ENCODE results near the gene GRIFIN. TPM values are rescaled to one million over a fixed set of nuclear protein-coding genes. Genes with fewer than 3 reads are reported as not detected.

The GRIFIN gene
- total RNA-seq, 1 experiment from 2014 or later, result not detected

DNA sequence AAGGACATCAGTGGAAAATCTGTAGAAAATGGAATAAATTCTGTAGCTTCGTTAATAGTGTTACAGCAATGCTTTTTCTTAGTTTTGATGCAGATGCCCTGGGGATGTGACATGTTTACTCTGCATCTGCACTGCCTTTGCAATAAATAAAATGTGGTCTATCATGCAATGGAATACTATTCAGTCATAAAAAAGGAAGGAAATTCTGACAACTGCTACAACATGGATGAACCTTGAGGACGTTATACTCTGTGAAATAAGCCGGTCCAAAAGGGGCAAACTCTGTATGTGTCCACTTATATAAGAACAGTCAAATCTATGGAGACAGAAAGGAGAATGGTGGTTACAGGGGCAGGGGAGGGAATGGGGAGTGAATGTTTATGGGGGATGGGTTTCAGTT, 13.5 kb downstream of the GRIFIN start:
- CTCF ChIA-PET, result no interaction called here

DNA sequence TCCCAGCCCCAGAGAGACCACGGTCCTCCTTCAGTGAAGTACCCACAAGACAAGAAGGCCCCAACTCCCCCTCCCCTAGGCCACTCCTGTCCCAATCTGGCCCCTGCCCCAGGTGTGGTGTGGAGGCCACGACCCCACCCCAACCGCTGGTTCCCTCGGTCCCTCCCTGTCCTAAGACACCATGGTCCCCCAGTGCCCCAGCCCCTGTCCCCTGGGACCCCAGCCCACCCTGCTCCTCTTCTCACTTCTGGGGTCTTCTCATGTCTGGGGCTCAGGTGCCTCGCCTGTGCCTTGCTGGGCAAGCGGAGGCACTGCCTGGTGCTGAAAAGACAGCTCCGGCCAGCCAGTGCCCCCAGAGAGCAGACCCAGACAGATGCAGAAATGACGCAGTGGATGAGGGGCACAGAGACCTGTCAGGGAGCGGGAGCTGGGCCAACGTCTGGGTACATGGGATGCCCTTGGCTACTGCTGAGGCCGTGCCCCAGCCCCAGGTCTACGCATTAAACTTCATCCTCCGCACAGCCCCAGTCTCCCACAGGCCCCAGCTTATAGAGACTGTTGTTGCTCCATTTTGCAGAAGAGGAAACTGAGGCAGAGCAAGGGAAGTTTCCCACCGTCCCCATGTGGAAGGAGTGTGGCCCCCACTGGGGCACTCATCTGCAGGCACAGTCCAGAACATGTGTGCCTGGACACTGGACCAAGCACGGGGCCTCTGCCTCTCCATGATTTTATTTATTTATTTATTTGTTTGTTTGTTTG, 14.8 kb downstream of the GRIFIN start:
- intact Hi-C loops (cut with micrococcal nuclease), result no loop called here
- BruUV-seq (replicated peaks), result no TSS peak
- Histone ChIP-seq H3K4me2 (ENCODE audit: low read length) (no peak overlapping the region), H3K36me3 (ENCODE audit: low read depth, low read length) (no peaks in the 10 kb centered on the region), H2AFZ (ENCODE audit: low read length) (no peak overlapping the region), H4K20me1 (ENCODE audit: low read length) (no peaks in the 10 kb centered on the region), H3K27ac (ENCODE audit: low read length) (no peak overlapping the region), H3K9me2 (replicated peaks; ENCODE audit: low read length) (no peaks in the 10 kb centered on the region), H3K79me2 (ENCODE audit: low read length) (no peaks in the 10 kb centered on the region), H3K27me3 (ENCODE audit: low read length) (no peaks in the 10 kb centered on the region), H3K9ac (ENCODE audit: low read length) (no peak overlapping the region), H3K4me3 (ENCODE audit: low read length) (no peak overlapping the region), H3K4me1 (ENCODE audit: insufficient read depth, low read length) (no peaks in the 10 kb centered on the region), H3F3A (ENCODE audit: low read length, unreplicated experiment) (no peaks in the 10 kb centered on the region), H3K9me3 (ENCODE audit: low read length) (no peaks in the 10 kb centered on the region)
- TF ChIP-seq, protein P1, sequence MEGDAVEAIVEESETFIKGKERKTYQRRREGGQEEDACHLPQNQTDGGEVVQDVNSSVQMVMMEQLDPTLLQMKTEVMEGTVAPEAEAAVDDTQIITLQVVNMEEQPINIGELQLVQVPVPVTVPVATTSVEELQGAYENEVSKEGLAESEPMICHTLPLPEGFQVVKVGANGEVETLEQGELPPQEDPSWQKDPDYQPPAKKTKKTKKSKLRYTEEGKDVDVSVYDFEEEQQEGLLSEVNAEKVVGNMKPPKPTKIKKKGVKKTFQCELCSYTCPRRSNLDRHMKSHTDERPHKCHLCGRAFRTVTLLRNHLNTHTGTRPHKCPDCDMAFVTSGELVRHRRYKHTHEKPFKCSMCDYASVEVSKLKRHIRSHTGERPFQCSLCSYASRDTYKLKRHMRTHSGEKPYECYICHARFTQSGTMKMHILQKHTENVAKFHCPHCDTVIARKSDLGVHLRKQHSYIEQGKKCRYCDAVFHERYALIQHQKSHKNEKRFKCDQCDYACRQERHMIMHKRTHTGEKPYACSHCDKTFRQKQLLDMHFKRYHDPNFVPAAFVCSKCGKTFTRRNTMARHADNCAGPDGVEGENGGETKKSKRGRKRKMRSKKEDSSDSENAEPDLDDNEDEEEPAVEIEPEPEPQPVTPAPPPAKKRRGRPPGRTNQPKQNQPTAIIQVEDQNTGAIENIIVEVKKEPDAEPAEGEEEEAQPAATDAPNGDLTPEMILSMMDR (conservative IDR thresholded peaks at IDR 0.05; ENCODE audit: low read depth, low read length), result no peak
- no peak for TF ChIP-seq EZH2 (IDR thresholded peaks at IDR 0.05; ENCODE audit: low read length, unreplicated experiment)
- TF ChIP-seq EZH2phosphoT487 (IDR thresholded peaks at IDR 0.05; ENCODE audit: borderline replicate concordance, low read length), result no peak
- POLR2A ChIA-PET (ENCODE audit: unreplicated experiment), result no interaction called here
- no peak for ATAC-seq
- no peak for DNase-seq
- CTCF ChIA-PET, result no interaction called here

More for the DNA sequence above, 13.5 kb downstream of the GRIFIN start:
- Histone ChIP-seq H3K27ac (ENCODE audit: low read length) (no peak overlapping the region), H3K4me2 (ENCODE audit: low read length) (no peak overlapping the region), H3K4me3 (ENCODE audit: low read length) (no peak overlapping the region), H4K20me1 (ENCODE audit: low read length) (no peaks in the 10 kb centered on the region), H3K9me3 (ENCODE audit: low read length) (no peaks in the 10 kb centered on the region), H3F3A (ENCODE audit: low read length, unreplicated experiment) (no peaks in the 10 kb centered on the region), H3K36me3 (ENCODE audit: low read depth, low read length) (no peaks in the 10 kb centered on the region), H3K27me3 (ENCODE audit: low read length) (no peaks in the 10 kb centered on the region), H3K4me1 (ENCODE audit: insufficient read depth, low read length) (no peaks in the 10 kb centered on the region), H2AFZ (ENCODE audit: low read length) (no peak overlapping the region), H3K9me2 (replicated peaks; ENCODE audit: low read length) (no peaks in the 10 kb centered on the region), H3K9ac (ENCODE audit: low read length) (no peak overlapping the region), H3K79me2 (ENCODE audit: low read length) (no peaks in the 10 kb centered on the region)
- DNase-seq, result no peak
- intact Hi-C loops (cut with micrococcal nuclease), result no loop called here
- BruUV-seq (replicated peaks), result no TSS peak
- TF ChIP-seq, protein P1 (conservative IDR thresholded peaks at IDR 0.05; ENCODE audit: low read depth, low read length), result no peak
- TF ChIP-seq EZH2 (IDR thresholded peaks at IDR 0.05; ENCODE audit: low read length, unreplicated experiment) (no peak), EZH2phosphoT487 (IDR thresholded peaks at IDR 0.05; ENCODE audit: borderline replicate concordance, low read length) (no peak)
- POLR2A ChIA-PET (ENCODE audit: unreplicated experiment), result no interaction called here
- no peak for ATAC-seq

DNA sequence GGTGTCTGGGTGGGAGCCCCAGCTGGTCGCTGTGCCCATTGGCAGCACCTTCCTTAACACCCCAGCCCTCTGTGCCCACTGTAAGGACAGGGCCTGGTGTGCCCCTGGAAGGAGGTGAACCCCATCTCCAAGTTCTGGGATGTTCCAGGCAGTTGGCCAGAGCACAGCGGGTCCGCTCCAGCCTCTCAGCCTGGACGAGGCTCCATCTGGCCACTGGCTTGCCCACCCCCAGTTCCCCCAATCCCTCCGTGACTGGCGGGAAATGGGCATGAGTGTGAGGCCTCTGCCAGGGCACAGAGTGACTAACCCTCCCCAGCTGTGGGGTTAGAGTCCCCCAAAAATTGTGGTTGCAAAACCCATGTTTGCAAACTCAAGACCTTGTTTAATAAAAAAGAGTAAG, 15.6 kb downstream of the GRIFIN start:
- Histone ChIP-seq H3K9me2 (replicated peaks; ENCODE audit: low read length) (no peaks in the 10 kb centered on the region), H3K9ac (ENCODE audit: low read length) (no peak overlapping the region), H3K27ac (ENCODE audit: low read length) (no peak overlapping the region), H4K20me1 (ENCODE audit: low read length) (no peaks in the 10 kb centered on the region), H3K4me1 (ENCODE audit: insufficient read depth, low read length) (no peaks in the 10 kb centered on the region), H3F3A (ENCODE audit: low read length, unreplicated experiment) (no peaks in the 10 kb centered on the region), H3K27me3 (ENCODE audit: low read length) (no peaks in the 10 kb centered on the region), H3K36me3 (ENCODE audit: low read depth, low read length) (no peaks in the 10 kb centered on the region), H3K4me2 (ENCODE audit: low read length) (no peak overlapping the region), H3K4me3 (ENCODE audit: low read length) (no peak overlapping the region), H3K9me3 (ENCODE audit: low read length) (no peaks in the 10 kb centered on the region), H2AFZ (ENCODE audit: low read length) (no peak overlapping the region), H3K79me2 (ENCODE audit: low read length) (no peaks in the 10 kb centered on the region)
- DNase-seq (no peak), ATAC-seq (no peak)
- BruUV-seq (replicated peaks), result no TSS peak
- CTCF ChIA-PET, result no interaction called here
- POLR2A ChIA-PET (ENCODE audit: unreplicated experiment), result no interaction called here
- no peak for TF ChIP-seq EZH2 (IDR thresholded peaks at IDR 0.05; ENCODE audit: low read length, unreplicated experiment)
- TF ChIP-seq, protein P1 (conservative IDR thresholded peaks at IDR 0.05; ENCODE audit: low read depth, low read length), result no peak
- TF ChIP-seq EZH2phosphoT487 (IDR thresholded peaks at IDR 0.05; ENCODE audit: borderline replicate concordance, low read length), result no peak
- intact Hi-C loops (cut with micrococcal nuclease), result no loop called here

Data from PC-3 (cell line).